HepG2 (cell line): ENCODE data around the gene GFPT1. TPM values are rescaled to one million over a fixed set of nuclear protein-coding genes. Genes with fewer than 3 reads are reported as not detected.

Experiments
- ATAC-seq: fragments of 200-7000 bp; cut with Tn5 transposase; 3 replicates; pipeline ENCODE4 v1.9.1; 2020; ENCODE audit warnings: mild to moderate bottlenecking, moderate library complexity
- BruUV-seq: library from RNA; stranded (reverse); fragments of 400-500 nt; replicated peaks from 2 replicates; lab custom pipeline; 2021; lab: Mats Ljungman, UMichigan
- CTCF ChIA-PET: fragments of 300-600 bp; formaldehyde crosslinking; extraction: SDS; loops from one replicate; lab custom pipeline; 2021; ENCODE audit warnings: low total read pairs, inconsistent platforms, low intra/inter-chr PET ratio; lab: Yijun Ruan, JAX
- POLR2A ChIA-PET: fragments of 350-600 bp; sonication (Branson Sonifier 250); formaldehyde crosslinking; loops from one replicate; lab custom pipeline; 2020; ENCODE audit warnings: antibody characterized with exemption, inconsistent platforms; lab: Yijun Ruan, JAX
- DNase-seq: peaks from one replicate; pipeline ENCODE4 v3.0.0-alpha.2; 2015; ENCODE audit warnings: low spot score
- FAIRE-seq: peaks from 3 replicates; lab custom pipeline; 2011; peaks lifted over from hg19 to GRCh38; lab: Jason Lieb, UNC
- H2AFZ ChIP-seq: one replicate; pipeline ENCODE4 v1.6.1; 2011; ENCODE audit warnings: low read length, inconsistent platforms
- H3K27ac ChIP-seq: fragments of 300-600 bp; 3 replicates; pipeline ENCODE4 v1.8.0; 2011; ENCODE audit warnings: mixed run types, mild to moderate bottlenecking, mixed read lengths, low read length, inconsistent platforms; ENCODE audit not compliant: insufficient read depth; ENCODE audit errors: extremely low read length
- H3K27me3 ChIP-seq, 2 experiments: fragments of 200-600 bp in 1 of 2; 2 replicates in 1 of 2; 3 replicates in 1 of 2; pipeline versions ENCODE4 v1.6.0 to v1.8.0; 2011; ENCODE audit warnings: low read length in 2 of 2, mild to moderate bottlenecking in 2 of 2, moderate library complexity in 2 of 2, inconsistent platforms in 1 of 2; ENCODE audit not compliant: insufficient read depth in 2 of 2, control insufficient read depth in 1 of 2
- H3K36me3 ChIP-seq, 2 experiments: fragments of 200-600 bp in 1 of 2; replicated peaks in 1 of 2; 2 replicates in 1 of 2; 3 replicates in 1 of 2; pipeline versions ENCODE4 v1.5.1 to v1.8.0; 2011; ENCODE audit warnings: low read length in 2 of 2, inconsistent platforms in 1 of 2; ENCODE audit not compliant: insufficient read depth in 2 of 2, control insufficient read depth in 1 of 2
- H3K4me1 ChIP-seq: 2 replicates; pipeline ENCODE4 v1.5.1; 2012; ENCODE audit warnings: low read length, inconsistent platforms; ENCODE audit not compliant: insufficient read depth
- H3K4me2 ChIP-seq: 2 replicates; pipeline ENCODE4 v1.6.0; 2011; ENCODE audit warnings: low read depth, low read length, inconsistent platforms
- H3K4me3 ChIP-seq, 3 experiments: fragments of 200-600 bp in 1 of 3; sonication (generic), shearing (Covaris generic) in 1 of 3; replicated peaks in 1 of 3; 2 replicates each; pipeline ENCODE4 v1.5.1; 2011 to 2016; ENCODE audit warnings: low read length in 3 of 3, inconsistent platforms in 2 of 3, low read depth in 2 of 3, mild to moderate bottlenecking in 2 of 3, control low read depth in 1 of 3, mixed read lengths in 1 of 3; ENCODE audit not compliant: insufficient read depth in 1 of 3
- H3K79me2 ChIP-seq: one replicate; pipeline ENCODE4 v1.6.1; 2011; ENCODE audit warnings: low read length, inconsistent platforms; ENCODE audit not compliant: insufficient read depth
- H3K9ac ChIP-seq: 2 replicates; pipeline ENCODE4 v1.6.0; 2011; ENCODE audit warnings: mild to moderate bottlenecking, low read depth, low read length, inconsistent platforms; ENCODE audit not compliant: insufficient read depth
- H3K9me3 ChIP-seq: 2 replicates; pipeline ENCODE4 v1.5.1; 2012; ENCODE audit warnings: mild to moderate bottlenecking, low read length
- H4K20me1 ChIP-seq: 2 replicates; pipeline ENCODE4 v1.6.0; 2011; ENCODE audit warnings: inconsistent platforms, mild to moderate bottlenecking, low read length, moderate library complexity; ENCODE audit not compliant: insufficient read depth
- ATF1 ChIP-seq: IDR thresholded peaks from 2 replicates; pipeline ENCODE4 v1.6.1; 2016; ENCODE audit warnings: mild to moderate bottlenecking, control low read depth
- IKZF1 ChIP-seq: fragments of 450-650 bp; IDR thresholded peaks from 2 replicates; pipeline ENCODE4 v1.7.1; 2016
- KDM4B ChIP-seq: sonication (generic); formaldehyde crosslinking; IDR thresholded peaks from 2 replicates; pipeline ENCODE4 v1.4.0; 2020; ENCODE audit warnings: missing genetic modification reagents
- THRA ChIP-seq: sonication (generic); formaldehyde crosslinking; IDR thresholded peaks from 2 replicates; pipeline ENCODE4 v1.4.0; 2020; ENCODE audit warnings: missing genetic modification reagents, borderline replicate concordance
- XRCC5 ChIP-seq: fragments of 200-400 bp; formaldehyde crosslinking; optimal IDR thresholded peaks from 2 replicates; pipeline ENCODE3; 2017; ENCODE audit warnings: mild to moderate bottlenecking, low read length
- ZNF550 ChIP-seq: sonication (generic); formaldehyde crosslinking; IDR thresholded peaks from 2 replicates; pipeline ENCODE4 v1.4.0; 2020; ENCODE audit warnings: mild to moderate bottlenecking, missing genetic modification reagents, borderline replicate concordance
- ZNF703 ChIP-seq: sonication (generic); formaldehyde crosslinking; IDR thresholded peaks from 2 replicates; pipeline ENCODE4 v1.5.1; 2020; ENCODE audit warnings: missing genetic modification reagents, mild to moderate bottlenecking, moderate library complexity, borderline replicate concordance
- WGBS: methylation state at CpG from one replicate; pipeline ENCODE4 v1.1.6; 2017; ENCODE audit warnings: low lambda C conversion rate; 5-methylcytosine and 5-hydroxymethylcytosine counted together
- in situ Hi-C: cut with HindIII; loops from 2 replicates; pipeline ENCODE4 v1.10.0; 2017; ENCODE audit warnings: low pct_unique_long_range_greater_than_20kb; ENCODE audit not compliant: extremely low pct_ligation_motif_present
- intact Hi-C: fragments of 100-400 bp; cut with micrococcal nuclease; formaldehyde crosslinking; loops from one replicate; pipeline ENCODE4 v1.10.0; 2022; ENCODE audit not compliant: unreplicated experiment
- polyA plus RNA-seq, 8 experiments: library from polyadenylated mRNA; depleted of rRNA in 3 of 8; stranded (reverse) in 7 of 8; unstranded in 1 of 8; fragments of >200 nt; fragmentation: Illumina TruSeq in 4 of 8; extraction: Trizol in 4 of 8; gene quantifications; 2 replicates each; pipeline versions ENCODE4 v1.2.1 to v1.2.3, GENCODE V29; 2011 to 2016; ENCODE audit warnings: low read depth in 4 of 8, missing spikeins in 1 of 8, mixed read lengths in 1 of 8; ENCODE audit not compliant: insufficient read depth in 1 of 8
- total RNA-seq, 5 experiments: library from RNA; depleted of rRNA; stranded (reverse); fragments of >200 nt; fragmentation: Illumina TruSeq; extraction: Trizol; gene quantifications; 2 replicates each; pipeline ENCODE4 v1.2.3, GENCODE V29; 2016; ENCODE audit warnings: low read depth in 1 of 5
- TF ChIP-seq, protein P1 (sequence below): sonication (generic); formaldehyde crosslinking; IDR thresholded peaks from 2 replicates; pipeline ENCODE4 v1.8.1; 2023; ENCODE audit warnings: mild to moderate bottlenecking, missing genetic modification reagents

Gene GFPT1
- total and polyA plus RNA-seq, 2 of the 13 experiments (the other 11 are each of a cell fraction or from before 2014, with no cell fraction given): 24.0 to 84.9 TPM

GRCh38 chr2:69424419-69424818 is 37.4 kb upstream of the GFPT1 start:
- Histone ChIP-seq H2AFZ (no peak overlapping the region), H3K4me3 (no peak overlapping the region), H3K4me2 (no peak overlapping the region), H3K9me3 (no peaks in the 10 kb centered on the region), H4K20me1 (no peaks in the 10 kb centered on the region), H3K27me3 (no peaks in the 10 kb centered on the region; a peak in 1 of 5 replicates), H3K79me2 (no peaks in the 10 kb centered on the region), H3K36me3 (peaks cover 10 to 39% of the 10 kb centered on the region in 2 experiments), H3K9ac (no peak overlapping the region), H3K4me1 (no peaks in the 10 kb centered on the region), H3K27ac (no peak overlapping the region)
- ChIA-PET POLR2A (interaction anchor here (1.1 kb wide), 1 partner anchor 13 kb away, joined by 3 read pairs; no protein-coding TSS in a partner anchor), CTCF (no interaction called here)
- 98% methylated on average over 2 of the region's 2 CpGs for WGBS
- TF ChIP-seq ZNF703 (no peak), ZNF550 (CRISPR knock-in tag) (no peak), KDM4B (CRISPR knock-in tag) (no peak), IKZF1 (no peak), THRA (no peak), XRCC5 (no peak), ATF1 (CRISPR knock-in tag) (no peak)
- TF ChIP-seq, protein P1, sequence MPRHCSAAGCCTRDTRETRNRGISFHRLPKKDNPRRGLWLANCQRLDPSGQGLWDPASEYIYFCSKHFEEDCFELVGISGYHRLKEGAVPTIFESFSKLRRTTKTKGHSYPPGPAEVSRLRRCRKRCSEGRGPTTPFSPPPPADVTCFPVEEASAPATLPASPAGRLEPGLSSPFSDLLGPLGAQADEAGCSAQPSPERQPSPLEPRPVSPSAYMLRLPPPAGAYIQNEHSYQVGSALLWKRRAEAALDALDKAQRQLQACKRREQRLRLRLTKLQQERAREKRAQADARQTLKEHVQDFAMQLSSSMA (CRISPR knock-in tag): no peak
- in situ Hi-C loops (no loop called here), intact Hi-C loops (no loop called here)
- no TSS peak for BruUV-seq
- DNase-seq (no peak), ATAC-seq (no peak), FAIRE-seq (no peak)
